HEK293T (cell line): ENCODE data around the gene SLC25A43.
A peak's percentile ranks its signal among the peaks of the same experiment; 100 is the strongest.
"Not testable (repeated sequence)": the region's sequence is repeated elsewhere in the genome, so short reads cannot be mapped to it uniquely, and the experiment has no call there.

Experiments
- CTCF ChIA-PET: fragments of 350-600 bp; formaldehyde crosslinking; extraction: SDS; loops from one replicate; lab custom pipeline; 2021; ENCODE audit warnings: antibody characterized with exemption, inconsistent platforms; lab: Yijun Ruan, JAX
- POLR2A ChIA-PET: fragments of 350-600 bp; formaldehyde crosslinking; extraction: SDS; loops from one replicate; lab custom pipeline; 2020; ENCODE audit warnings: antibody characterized with exemption, inconsistent platforms; lab: Yijun Ruan, JAX
- DNase-seq: peaks from one replicate; pipeline ENCODE4 v3.0.0; 2012; ENCODE audit warnings: mixed read lengths; ENCODE audit errors: extremely low spot score
- ARNT ChIP-seq: fragments of 450-650 bp; IDR thresholded peaks from 2 replicates; pipeline ENCODE4 v1.6.1; 2017; ENCODE audit warnings: mild to moderate bottlenecking
- BHLHE40 ChIP-seq: fragments of 450-650 bp; IDR thresholded peaks from 2 replicates; pipeline ENCODE4 v1.6.1; 2016; ENCODE audit warnings: mild to moderate bottlenecking, moderate library complexity, borderline replicate concordance
- CTBP1 ChIP-seq: fragments of 450-650 bp; IDR thresholded peaks from 2 replicates; pipeline ENCODE4 v1.6.1; 2016; ENCODE audit warnings: borderline replicate concordance
- ELF4 ChIP-seq: fragments of 450-650 bp; IDR thresholded peaks from 2 replicates; pipeline ENCODE4 v1.6.1; 2017; ENCODE audit warnings: antibody characterized with exemption
- FOXA1 ChIP-seq: fragments of 450-650 bp; IDR thresholded peaks from 2 replicates; pipeline ENCODE4 v1.6.1; 2016; ENCODE audit warnings: mild to moderate bottlenecking
- FOXK2 ChIP-seq: fragments of 450-650 bp; IDR thresholded peaks from 2 replicates; pipeline ENCODE4 v1.6.1; 2016; ENCODE audit warnings: mild to moderate bottlenecking
- FOXM1 ChIP-seq: fragments of 450-650 bp; IDR thresholded peaks from 2 replicates; pipeline ENCODE4 v1.6.1; 2017; ENCODE audit warnings: mild to moderate bottlenecking, borderline replicate concordance
- HDGF ChIP-seq: fragments of 450-650 bp; IDR thresholded peaks from 2 replicates; pipeline ENCODE4 v1.6.1; 2017; ENCODE audit warnings: antibody characterized with exemption, borderline replicate concordance
- L3MBTL2 ChIP-seq: fragments of 450-650 bp; conservative IDR thresholded peaks from 2 replicates; pipeline ENCODE4 v1.6.1; 2016; ENCODE audit warnings: mild to moderate bottlenecking
- LEF1 ChIP-seq: fragments of 450-650 bp; IDR thresholded peaks from 2 replicates; pipeline ENCODE4 v1.6.1; 2017; ENCODE audit warnings: mild to moderate bottlenecking, borderline replicate concordance
- NFRKB ChIP-seq: fragments of 450-650 bp; IDR thresholded peaks from 2 replicates; pipeline ENCODE4 v1.6.1; 2016; ENCODE audit warnings: mild to moderate bottlenecking, moderate library complexity
- PKNOX1 ChIP-seq: fragments of 450-650 bp; IDR thresholded peaks from 2 replicates; pipeline ENCODE4 v1.6.1; 2016
- SP1 ChIP-seq: fragments of 450-650 bp; IDR thresholded peaks from 2 replicates; pipeline ENCODE4 v1.6.1; 2017
- SUZ12 ChIP-seq: fragments of 450-650 bp; IDR thresholded peaks from 2 replicates; pipeline ENCODE4 v1.6.1; 2016; ENCODE audit warnings: mild to moderate bottlenecking
- TARDBP ChIP-seq: fragments of 450-650 bp; IDR thresholded peaks from 2 replicates; pipeline ENCODE4 v1.6.1; 2016
- ZNF384 ChIP-seq: fragments of 450-650 bp; IDR thresholded peaks from 2 replicates; pipeline ENCODE4 v1.6.1; 2016

SLC25A43 gene

GRCh38 chrX:119482481-119483480, 83.6 kb downstream of the SLC25A43 start:
- POLR2A ChIA-PET = interaction anchor here (0.6 to 1.0 kb wide), 4 partner anchors 8 to 309 kb away, joined by 3 to 5 read pairs (median 4); partner anchors contain the start of gene RPL39

DNA sequence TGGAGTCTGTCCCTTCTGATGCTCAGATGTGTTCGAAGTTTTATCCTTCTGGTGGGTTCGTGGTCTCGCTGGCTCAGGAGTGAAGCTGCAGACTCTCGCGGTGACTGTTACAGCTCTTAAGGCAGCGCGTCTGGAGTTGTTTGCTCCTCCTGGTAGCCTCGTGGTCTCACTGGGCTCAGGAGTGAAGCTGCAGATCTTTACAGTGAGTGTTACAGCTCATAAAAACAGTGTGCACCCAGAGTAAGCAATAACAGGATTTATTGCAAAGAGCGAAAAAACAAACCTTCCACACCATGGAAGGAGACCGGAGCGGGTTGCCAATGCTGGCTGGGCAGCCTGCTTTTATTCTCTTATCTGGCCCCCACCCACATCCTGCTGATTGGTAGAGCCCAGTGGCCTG, 87.6 kb downstream of the SLC25A43 start:
- POLR2A ChIA-PET = interaction anchor here (1.0 kb wide), 1 partner anchor 8 kb away, joined by 3 read pairs; no protein-coding TSS in a partner anchor
- CTCF ChIA-PET = interaction anchor here (1.3 kb wide), 1 partner anchor 25 kb away, joined by 3 read pairs; no protein-coding TSS in a partner anchor
- no peak for DNase-seq
- TF ChIP-seq HDGF (no peak), LEF1 (no peak), NFRKB (no peak), FOXM1 (no peak), BHLHE40 (no peak), FOXA1 (no peak), SUZ12 (no peak), SP1 (no peak), L3MBTL2 (no peak), ARNT (no peak), CTBP1 (no peak), ELF4 (no peak), PKNOX1 (no peak), ZNF384 (no peak), TARDBP (no peak), FOXK2 (no peak)

More at GRCh38 chrX:119482481-119483480, 83.6 kb downstream of the SLC25A43 start:
- DNase-seq = peak; percentile 84
- CTCF ChIA-PET = interaction anchor here (0.5 to 1.4 kb wide), 13 partner anchors 9 to 275 kb away, joined by 3 to 10 read pairs (median 3); partner anchors contain the start of gene SOWAHD
- TF ChIP-seq SP1 (no peak), L3MBTL2 (peak; percentile 95), LEF1 (no peak)

- CTCF ChIA-PET, DNase-seq: not testable (repeated sequence)
- POLR2A ChIA-PET = interaction anchor here (1.0 kb wide), 1 partner anchor 9 kb away, joined by 3 read pairs; no protein-coding TSS in a partner anchor
These were observed 88.6 kb downstream of the SLC25A43 start for GRCh38 chrX:119487766-119488165.

DNA sequence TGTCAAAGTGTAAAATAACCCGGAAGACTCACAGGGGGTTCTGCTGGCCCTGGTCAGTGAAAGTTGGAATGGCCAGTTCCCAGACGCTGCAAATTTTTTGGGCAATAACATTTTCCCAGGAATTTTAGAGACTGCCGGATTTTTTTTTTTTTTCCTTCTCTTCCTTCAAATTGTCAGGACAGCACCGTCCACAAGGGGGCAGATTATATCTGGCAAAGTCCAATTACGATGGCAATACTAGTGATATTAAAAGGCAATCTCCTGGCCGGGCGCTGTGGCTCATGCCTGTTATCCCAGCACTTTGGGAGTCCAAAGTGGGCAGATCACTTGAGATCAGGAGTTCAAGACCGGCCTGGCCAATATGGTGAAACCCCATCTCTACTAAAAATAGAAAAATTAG, 89.6 kb downstream of the SLC25A43 start:
- POLR2A ChIA-PET = no interaction called here
- CTCF ChIA-PET = interaction anchor here (0.6 to 1.6 kb wide), 5 partner anchors 11 to 270 kb away, joined by 3 to 7 read pairs (median 4); no protein-coding TSS in a partner anchor
- TF ChIP-seq ZNF384 = peak; percentile 97
- TF ChIP-seq FOXK2 = no peak
- peak; percentile 68 for DNase-seq

- DNase-seq = no peak
- ChIA-PET CTCF (interaction anchor here (0.6 to 1.6 kb wide), 7 partner anchors 11 to 270 kb away, joined by 3 to 7 read pairs (median 3); no protein-coding TSS in a partner anchor), POLR2A (interaction anchor here (0.8 to 1.1 kb wide), 2 partner anchors 23 to 302 kb away, joined by 3 read pairs; partner anchors contain the start of gene RPL39)
- TF ChIP-seq PKNOX1 = no peak
- TF ChIP-seq HDGF = no peak
- no peak for TF ChIP-seq ARNT
- TF ChIP-seq ELF4 = no peak
- TF ChIP-seq TARDBP = no peak
- no peak for TF ChIP-seq NFRKB
- TF ChIP-seq ZNF384 = no peak
- no peak for TF ChIP-seq L3MBTL2
- TF ChIP-seq FOXM1 = no peak
- no peak for TF ChIP-seq SP1
- no peak for TF ChIP-seq FOXA1
- no peak for TF ChIP-seq SUZ12
- TF ChIP-seq LEF1 = no peak
- TF ChIP-seq BHLHE40 = no peak
- TF ChIP-seq CTBP1 = no peak
- TF ChIP-seq FOXK2 = no peak
These were observed 90.3 kb downstream of the SLC25A43 start for GRCh38 chrX:119489212-119490074.

DNA sequence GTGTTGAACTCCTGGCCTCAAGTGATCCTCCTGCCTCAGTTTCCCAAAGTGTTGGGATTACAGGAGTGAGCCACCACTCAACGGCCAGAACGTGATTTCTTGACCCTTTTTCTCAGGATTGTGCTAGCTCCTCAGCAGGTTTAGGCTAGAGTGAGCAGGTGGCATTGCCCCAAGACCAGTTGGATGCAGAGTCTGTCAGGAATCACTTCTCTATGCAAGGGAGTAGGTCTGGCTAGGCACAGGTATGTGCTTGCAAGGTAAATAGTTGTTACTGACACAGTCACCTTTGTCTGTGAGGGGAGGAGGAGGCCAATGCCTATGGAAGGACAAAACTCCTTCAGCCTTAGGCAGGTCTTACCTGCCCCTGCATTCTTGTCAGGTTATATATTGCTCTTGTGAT, 93.3 kb downstream of the SLC25A43 start:
- TF ChIP-seq FOXA1 (no peak), PKNOX1 (no peak), SUZ12 (no peak), SP1 (no peak)
- POLR2A ChIA-PET = no interaction called here
- CTCF ChIA-PET = interaction anchor here (2.3 kb wide), 1 partner anchor 10 kb away, joined by 5 read pairs; no protein-coding TSS in a partner anchor
- DNase-seq = no peak

DNA sequence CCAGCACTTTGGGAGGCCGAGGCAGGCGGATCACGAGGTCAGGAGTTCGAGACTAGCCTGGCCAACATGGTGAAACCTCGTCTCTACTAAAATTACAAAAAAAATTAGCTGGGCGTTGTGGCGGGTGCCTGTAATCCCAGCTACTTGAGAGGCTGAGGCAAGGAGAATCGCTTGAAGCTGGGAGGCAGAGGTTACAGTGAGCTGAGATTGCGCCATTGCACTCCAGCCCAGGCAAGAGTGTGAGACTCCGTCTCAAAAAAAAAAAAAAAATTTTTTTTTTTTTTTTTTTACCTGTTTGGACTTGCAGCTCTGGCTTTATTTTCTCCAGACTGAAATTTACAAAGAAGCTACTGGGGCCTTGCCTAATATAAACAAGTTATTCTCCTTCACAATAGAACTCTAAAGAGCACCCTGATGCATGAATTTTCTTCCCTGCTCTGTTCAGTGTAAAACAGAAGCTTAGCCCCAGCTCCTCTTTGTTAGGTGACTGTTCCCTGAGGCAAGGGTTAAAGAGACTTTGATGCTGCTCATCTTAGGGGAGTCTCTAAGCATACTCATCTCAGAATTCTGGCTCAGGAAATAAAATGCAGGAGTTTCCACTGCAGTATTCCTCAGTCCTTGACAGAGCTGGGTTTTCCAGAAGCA, 94.8 kb downstream of the SLC25A43 start:
- not testable (repeated sequence) for DNase-seq
- ChIA-PET POLR2A (interaction anchor here (1.3 kb wide), 1 partner anchor 26 kb away, joined by 3 read pairs; the partner anchor contains the start of gene SLC25A5), CTCF (interaction anchor here (0.6 to 1.5 kb wide), 8 partner anchors 11 to 252 kb away, joined by 3 to 6 read pairs (median 3); no protein-coding TSS in a partner anchor)
